ENCODE results near the gene GOLGA1.
"Not testable (repeated sequence)": the region's sequence is repeated elsewhere in the genome, so short reads cannot be mapped to it uniquely, and the experiment has no call there.

GOLGA1 gene, protein sequence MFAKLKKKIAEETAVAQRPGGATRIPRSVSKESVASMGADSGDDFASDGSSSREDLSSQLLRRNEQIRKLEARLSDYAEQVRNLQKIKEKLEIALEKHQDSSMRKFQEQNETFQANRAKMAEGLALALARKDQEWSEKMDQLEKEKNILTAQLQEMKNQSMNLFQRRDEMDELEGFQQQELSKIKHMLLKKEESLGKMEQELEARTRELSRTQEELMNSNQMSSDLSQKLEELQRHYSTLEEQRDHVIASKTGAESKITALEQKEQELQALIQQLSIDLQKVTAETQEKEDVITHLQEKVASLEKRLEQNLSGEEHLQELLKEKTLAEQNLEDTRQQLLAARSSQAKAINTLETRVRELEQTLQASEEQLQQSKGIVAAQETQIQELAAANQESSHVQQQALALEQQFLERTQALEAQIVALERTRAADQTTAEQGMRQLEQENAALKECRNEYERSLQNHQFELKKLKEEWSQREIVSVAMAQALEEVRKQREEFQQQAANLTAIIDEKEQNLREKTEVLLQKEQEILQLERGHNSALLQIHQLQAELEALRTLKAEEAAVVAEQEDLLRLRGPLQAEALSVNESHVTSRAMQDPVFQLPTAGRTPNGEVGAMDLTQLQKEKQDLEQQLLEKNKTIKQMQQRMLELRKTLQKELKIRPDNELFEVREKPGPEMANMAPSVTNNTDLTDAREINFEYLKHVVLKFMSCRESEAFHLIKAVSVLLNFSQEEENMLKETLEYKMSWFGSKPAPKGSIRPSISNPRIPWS

DNA sequence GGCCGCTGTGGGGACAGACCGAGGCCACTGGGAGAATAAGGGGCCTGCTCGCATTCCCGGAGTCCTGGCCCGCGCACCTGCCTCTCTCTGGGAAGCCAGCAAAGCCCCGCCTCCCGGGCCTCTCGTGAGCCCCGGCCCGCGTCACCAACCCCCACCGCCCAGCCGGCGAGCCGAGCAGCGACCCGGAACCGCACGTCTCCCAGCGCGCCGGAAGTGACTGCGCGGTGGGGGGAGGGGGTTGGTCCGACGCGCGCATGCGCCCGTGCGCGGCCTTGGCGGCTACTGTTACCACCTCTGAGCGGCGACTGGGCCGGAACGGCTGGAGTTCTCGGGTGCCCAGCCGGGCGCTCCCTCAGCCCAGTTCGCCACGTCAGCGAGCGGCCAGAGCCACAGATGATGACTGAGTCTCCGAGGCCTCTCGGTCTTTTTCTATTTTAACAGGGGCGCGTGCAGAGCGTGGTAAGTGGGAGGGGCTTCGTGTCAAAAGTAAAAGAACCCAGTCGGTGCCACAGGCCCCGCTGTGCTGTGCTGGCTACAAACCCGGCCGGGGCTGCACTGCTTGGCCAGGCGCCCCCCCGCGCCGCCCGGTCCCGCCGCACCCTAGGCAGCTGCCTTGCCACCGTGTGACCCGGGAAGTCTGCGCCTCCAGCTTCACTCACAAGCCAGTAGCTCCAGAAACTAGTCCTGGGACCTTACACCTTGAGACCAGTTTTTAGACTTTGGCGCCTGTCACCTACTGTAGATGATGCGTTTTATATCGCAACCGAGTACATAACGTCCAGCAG, at the start of gene GOLGA1:
Gene GOLGA1, minus strand, starts transcription at position 190 of the 785 bp plus-strand sequence. CDS start 2,372 bp downstream, outside the sequence.
- no peak for FAIRE-seq

DNA sequence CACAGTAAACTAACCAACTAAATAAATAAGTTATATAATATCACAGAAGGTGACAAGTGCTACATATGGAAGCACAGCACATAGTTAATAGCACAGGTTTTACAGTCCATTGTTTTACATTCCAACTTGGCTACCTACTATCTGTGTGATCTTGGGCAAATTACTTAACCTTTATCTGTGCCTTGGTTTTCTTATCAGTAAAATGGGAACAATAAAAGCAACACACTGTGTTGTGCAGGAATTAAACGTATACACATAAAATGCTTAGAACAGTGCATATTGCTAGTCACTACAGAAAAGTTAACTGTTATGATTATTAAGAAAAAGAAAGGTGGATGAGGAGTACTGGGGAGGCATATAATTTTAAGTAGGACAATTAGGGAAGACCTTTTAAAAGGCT, 42.8 kb upstream of the GOLGA1 start:
- no peak for FAIRE-seq

DNA sequence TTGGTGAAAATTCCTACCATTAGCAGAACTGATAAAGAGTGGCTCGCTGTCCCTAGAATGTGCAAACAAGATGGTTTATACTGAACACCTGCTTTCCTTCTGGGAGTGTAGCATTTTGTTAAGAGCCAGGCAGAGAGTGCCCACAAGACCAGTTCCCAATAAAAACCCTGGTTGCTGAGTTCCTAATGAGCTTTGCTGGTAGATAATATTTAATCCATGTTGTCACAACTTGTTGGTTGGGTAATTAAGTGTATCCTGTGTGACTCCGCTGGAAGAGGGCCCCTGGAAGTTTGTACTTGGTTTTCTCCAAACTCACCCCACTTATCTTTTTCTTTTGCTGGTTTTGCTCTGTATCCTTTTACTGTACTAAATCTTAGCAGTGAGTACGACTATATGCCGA, 39.5 kb upstream of the GOLGA1 start:
- no peak for FAIRE-seq

DNA sequence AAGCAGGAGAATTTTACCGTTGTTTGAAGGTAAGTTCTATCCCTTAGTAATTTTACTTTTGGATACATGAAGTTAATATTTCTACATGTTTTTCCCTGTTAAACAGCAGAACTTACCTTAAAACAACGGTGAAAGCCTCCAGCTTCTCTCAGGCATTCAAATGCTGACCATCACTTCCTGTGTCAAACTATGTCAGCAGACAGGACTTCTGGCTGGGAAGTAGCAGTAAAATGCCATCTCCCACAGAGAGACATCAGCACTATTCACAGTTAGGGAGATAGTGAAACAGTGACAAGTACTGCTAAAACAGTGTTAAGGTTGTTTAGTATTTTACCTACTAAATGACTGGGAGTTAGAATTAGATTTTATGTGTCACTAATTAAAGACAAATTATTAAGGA, 34.2 kb upstream of the GOLGA1 start:
- no peak for FAIRE-seq

DNA sequence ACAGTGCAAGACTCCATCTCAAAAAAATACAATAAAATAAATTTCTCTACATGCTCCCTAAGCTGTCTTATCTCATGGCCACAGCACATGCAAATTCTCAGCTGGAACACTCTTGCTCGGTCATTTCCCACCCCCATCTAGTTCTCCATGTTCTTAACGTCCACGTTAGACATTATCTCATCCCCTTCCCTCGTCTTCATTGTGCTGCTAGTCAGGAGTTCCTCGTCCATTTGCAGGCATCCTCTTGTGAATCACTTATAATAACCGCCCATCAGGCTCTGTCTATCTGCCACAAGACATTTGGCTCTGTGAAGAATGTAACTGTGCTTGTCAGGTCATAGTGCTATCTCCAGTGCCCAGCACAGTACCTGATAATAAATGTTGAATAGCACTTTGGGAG, 32.9 kb upstream of the GOLGA1 start:
- no peak for FAIRE-seq

DNA sequence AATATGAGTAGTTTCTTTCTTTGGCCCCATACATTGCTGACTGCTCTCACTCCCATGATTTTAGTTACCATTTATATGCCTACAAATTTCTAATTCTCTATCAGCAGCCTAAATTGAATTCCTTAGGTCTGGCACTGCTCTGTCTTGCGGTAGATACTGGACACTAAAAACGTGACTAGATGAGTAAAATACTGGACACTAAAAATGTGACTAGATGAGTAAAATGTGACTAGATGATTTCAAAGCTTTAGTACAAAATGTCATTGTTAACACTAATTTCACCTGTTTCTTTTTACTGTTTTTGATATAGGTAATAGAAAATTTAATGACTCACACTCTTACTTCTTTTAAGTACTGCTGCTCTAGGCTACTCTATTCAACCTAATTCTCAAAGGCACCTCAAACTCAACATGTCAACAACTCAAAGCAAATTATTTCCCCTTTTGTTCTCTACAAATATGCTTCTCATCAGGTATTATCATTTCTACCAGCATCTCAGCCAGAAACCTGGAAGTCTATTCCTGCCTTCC, 31.4 kb upstream of the GOLGA1 start:
- no peak for FAIRE-seq

DNA sequence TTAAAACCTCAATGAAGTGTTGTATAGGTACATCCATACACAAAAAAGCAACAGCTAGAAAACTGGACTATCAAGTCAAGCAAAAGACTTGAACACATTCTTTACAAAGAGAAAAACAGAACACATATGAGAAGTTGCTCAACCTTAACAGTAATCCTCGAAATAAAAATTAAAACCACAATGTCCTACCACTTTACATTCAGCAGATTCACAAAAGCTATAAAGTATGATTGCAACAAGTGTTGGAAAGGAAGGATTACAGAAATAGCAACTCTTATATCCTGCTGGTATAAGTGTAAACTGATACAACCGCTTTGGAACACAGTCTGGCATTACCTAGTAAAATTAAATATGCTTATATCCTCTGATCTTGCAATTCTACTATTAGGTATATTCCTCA, 28.5 kb upstream of the GOLGA1 start:
- FAIRE-seq: no peak

DNA sequence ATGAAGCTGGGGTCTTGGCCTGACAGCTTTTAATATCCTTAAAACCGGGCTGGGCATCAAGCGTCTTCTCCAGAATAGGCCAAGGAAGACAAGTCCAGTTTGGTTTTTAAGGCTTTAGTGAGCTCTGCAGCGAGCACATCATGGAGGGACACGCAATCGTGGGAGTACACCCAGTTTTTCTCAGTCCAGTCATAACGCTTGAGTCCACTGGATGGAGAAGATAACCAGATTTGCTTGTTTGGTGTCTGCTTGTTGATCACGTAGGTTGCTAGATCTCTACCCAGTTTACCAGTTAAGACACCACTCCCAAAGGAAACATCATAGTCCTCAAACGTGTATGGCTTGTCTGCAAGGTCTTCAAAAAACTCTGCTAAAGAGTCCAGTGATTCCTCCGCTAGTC, 27.4 kb upstream of the GOLGA1 start:
- FAIRE-seq: no peak

DNA sequence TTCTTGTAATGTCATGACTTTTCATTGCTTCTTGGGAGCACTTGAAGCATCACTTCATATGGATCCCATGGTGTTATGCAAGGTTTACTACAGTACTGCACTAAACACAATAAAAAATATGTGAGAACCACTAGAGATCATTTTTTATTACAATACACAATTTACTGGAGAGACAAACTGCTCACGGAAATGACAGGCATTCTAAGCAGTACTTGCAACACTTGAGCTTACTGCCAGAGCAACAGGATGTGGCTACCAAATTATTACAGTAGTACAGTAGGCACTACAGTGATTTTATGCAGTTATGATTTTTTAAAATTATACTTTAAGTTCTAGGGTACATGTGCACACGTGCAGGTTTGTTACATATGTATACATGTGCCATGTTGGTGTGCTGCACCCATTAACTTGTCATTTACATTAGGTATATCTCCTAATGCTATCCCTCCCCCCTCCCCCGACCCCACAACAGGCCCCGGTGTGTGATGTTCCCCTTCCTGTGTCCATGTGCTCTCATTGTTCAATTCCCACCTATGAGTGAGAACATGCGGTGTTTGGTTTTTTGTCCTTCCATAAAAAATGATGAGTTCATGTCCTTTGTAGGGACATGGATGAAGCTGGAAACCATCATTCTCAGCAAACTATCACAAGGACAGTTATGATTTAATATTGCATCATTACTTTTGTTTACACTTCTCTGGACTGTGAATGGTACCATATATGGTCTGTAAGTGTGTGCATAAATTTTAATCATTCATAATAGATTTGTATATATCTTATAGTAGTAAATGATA, 25.1 kb upstream of the GOLGA1 start:
- not testable (repeated sequence) for FAIRE-seq

DNA sequence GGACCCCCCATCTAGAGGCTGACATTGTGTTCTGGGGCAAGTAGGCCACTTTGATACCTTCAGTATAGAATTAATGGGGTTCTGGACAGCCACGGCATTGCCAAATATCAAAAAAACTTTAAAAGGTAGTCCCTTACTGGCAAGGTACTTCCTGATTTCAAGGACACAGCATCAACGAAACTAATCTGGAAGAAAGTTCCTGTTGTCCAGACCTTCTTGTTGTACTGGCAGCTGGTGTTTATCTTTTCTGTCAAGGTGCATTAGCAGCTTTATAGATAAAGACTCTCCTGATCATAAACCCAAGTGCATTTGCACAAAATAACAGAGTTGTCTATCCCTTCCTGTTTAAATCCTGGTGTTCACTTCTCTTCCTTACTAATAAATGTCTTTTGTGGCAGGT, 23.7 kb upstream of the GOLGA1 start:
- no peak for FAIRE-seq

DNA sequence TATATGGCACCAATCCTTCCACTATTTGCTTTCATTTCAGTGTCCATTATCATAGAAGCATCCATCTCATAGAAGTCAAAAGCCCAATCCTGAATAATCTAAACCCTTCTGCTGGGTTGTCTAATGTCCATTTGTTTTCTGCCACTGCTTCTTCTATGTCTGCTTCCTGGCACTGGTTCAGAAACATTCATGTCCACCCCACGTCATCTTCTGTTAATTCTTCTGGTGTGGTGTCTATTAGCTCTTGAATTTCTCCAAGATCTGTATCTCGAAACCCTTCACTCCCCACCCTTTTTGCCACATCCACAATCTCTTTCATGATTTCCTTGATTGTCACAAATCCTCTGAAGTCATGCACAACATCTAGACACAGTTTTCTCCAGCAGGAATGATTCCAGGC, 23.2 kb upstream of the GOLGA1 start:
- no peak for FAIRE-seq

DNA sequence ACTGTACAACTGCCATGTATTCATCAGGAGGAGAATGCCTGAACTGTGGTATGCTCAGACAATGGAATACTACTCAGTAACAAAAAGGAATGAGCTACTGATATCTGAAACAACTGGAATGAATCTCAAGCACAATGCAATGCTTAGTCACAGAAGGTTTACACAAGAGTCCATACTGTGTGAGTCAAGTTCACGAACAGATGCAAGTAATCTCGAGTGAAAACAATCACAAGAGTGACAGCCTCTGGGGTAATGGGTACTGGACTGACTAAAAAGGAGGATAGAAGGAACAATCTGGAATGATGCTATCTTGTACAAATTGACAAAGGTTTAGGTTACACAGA, 19.5 kb upstream of the GOLGA1 start:
- FAIRE-seq: no peak

DNA sequence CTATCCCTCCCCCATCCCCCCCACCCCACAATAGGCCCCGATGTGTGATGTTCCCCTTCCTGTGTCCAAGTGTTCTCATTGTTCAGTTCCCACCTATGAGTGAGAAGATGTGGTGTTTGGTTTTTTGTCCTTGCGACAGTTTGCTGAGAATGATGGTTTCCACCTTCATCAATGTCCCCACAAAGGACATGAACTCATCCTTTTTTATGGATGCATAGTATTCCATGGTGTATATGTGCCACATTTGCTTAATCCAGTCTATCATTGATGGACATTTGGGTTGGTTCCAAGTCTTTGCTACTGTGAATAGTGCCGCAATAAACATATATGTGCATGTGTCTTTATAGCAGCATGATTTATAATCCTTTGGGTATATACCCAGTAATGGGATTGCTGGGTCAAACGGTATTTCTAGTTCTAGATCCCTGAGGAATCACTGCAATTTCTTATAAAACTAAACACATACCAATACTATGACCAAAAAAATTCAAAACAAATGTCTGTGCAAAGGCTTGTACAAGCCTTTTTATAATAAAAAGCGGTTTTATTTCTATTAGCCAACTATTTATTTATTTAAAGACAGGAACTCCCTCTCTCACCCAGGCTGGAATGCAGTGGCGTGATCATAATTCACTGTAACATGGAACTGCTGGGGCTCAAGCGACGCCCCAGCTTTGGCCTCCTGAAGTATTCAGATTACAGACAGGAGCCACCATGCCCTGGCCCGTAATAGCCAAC, 19.0 kb upstream of the GOLGA1 start:
- not testable (repeated sequence) for FAIRE-seq

DNA sequence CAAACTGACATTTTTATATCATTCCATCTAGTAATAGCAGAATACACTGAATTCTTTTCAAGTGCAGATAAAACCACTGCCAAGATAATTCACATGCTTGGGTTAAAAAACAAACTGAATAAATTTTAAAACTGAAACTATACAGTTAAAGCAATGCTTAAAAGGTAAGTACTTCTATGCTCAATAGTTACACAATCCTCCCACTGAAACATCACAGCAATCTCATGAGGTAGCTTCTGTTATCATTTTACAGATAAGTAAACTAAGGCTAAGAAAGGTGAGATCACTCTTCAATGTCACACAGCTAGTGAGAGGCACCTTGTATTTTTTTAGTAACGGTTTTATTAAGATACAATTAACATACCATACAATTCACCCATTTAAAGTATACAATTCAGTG, 13.4 kb upstream of the GOLGA1 start:
- FAIRE-seq: no peak

DNA sequence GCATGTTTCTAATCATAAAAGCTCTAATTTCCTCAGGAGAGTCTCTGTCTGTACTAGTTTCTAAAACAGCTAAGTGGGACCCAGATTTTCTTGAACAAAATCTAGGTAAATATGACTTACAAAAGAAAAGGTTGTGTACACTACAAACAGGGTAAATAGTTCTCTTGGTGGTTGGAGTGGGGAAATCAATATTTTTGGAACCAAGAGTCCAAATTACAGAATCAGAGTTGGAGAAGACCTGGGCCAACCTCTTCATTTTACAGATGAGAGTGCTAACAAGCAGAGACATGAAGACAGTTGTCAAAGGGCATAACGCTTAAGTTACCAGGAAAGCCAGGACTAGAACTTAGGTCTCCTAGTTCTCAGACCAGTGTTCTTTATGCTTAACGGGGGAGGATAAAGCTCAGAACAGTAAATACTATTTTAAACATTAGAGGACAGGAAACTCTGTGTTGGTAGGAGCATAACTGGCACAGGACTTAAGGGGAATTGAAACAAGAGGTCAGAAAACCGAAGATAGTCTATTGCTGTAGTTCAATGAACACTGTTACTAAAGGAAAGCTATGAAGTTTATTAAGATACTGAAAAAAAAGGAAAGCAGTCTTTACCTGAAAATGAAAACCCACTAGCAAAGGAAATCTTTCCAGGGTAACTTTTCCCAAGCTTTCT, 9.3 kb upstream of the GOLGA1 start:
- FAIRE-seq: no peak

DNA sequence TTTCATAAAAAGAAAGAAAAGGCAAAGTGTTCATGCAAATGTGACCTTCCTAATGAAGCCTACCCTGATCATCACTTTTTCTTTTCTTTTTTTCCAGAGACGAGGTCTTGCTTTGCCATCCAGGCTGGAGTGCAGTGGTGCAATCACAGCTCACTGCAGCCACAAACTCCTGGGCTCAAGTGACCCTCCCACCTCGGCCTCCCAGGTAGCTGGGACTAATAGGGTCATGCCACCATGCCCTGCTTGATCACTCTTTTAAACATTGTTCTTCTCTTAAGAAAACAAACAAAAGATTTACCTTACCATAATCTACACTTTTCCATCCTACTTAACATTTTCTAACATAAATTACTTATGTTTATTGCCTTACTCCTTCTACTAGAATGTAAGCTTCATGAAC, 8.5 kb upstream of the GOLGA1 start:
- FAIRE-seq: no peak

DNA sequence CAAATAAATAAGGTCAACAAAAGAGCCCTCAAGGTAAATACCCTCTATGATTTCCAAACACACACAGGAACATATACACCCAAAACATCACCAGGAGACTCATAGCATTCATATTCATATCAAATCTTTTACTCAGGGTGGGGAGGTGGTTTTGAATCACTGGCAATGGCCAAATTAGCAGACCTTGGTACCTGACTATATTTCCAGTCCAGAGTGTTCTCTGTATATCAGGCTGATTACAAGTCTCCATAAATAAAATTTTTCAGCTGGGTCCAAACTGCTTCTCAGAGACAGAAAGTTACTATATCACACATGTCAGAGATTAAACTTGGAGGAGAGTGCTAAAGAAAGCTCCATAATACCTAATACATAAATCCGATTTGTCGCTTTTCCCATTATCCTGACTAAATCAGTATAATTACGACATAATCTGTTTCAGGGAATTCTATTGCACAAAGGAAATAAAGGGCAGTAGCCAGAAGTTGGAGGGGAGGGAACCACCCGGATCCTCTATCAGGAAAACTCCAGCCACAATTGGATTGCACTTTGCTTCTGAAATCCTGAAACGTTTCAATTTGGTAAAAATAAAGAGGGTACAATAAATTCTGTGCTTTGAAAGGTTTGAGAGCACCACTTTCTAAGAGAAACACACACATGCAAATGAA, 7.0 kb upstream of the GOLGA1 start:
- FAIRE-seq: no peak

DNA sequence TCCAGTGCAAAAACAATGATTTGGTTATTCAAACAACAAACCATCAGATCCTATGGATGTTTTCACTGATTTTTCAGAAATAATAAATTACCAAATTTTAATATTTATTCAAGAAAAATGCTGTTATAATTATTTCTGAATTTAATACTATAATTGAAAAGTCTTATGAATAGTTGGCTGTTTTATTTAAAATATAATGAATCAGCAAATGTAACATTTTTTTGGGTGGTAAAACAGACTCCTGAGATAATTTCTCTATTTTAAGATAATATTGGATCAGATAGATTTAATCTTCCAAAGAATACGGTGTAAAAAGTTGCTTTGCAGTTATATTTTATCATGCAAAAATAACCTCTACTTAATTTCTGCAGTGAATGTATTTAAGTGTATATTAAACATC, 5.3 kb upstream of the GOLGA1 start:
- no peak for FAIRE-seq

DNA sequence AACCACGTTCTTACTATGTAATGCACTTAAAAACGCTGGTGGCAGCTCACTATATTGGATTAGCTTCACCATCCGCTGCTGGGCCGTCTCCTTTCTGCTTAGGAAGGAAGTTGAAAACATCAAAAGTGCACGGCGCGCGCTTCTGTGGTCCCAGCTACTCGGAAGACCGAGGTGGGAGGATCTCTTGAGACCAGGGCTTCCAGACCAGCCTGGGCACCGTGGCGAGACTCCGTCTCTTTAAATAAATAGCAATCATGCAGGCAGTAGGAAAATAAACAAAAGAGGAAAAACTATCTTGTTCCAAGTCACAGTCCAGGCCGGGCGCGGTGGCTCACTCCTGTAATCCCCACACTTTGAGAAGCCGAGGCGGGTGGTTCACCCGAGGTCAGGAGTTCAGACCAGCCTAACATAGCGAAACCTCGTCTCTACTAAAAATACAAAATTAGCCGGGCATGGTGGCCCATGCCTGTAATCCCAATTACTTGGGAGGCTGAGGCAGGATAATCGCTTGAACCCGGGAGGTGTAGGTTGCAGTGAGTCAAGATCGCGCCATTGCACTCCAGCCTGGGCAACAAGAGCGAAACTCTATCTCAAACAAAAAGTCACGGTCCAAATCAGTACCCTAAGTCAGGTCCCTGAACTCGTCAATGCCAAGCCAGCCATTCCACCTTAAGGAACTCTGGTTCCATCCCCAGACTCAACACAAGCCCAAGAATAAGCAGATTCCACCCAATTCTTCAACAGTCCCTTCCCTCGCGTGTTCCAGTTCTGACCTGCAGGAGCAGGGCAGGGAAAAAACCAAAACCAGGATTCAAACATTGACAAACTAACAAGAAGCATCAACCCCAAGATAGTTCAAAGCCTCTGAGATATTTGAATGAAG, 1.0 kb upstream of the GOLGA1 start:
- no peak for FAIRE-seq

DNA sequence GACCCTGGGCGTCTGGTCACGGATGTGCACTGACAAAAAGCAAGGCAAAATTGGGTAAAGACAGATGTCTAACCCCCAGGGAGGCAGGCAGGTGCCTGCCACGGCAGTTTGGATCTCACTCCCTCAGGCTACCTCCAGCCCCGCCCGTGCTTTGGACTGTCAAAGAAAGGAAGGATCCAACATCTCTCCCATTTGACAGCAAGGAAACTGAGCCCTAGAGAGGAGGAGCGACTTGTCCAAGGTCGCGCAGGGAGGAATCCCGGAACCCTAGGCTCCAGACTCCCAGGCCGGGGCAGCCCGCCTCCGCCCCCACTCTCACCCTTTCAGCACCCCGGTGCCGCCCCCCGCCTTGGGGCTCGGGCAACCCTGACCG, 376 bp downstream of the GOLGA1 start:
- no peak for FAIRE-seq

Data from islet of Langerhans (tissue), 1 donor.